ENCODE measurements around the gene CERS4.
"Not testable (repeated sequence)": the region's sequence is repeated elsewhere in the genome, so short reads cannot be mapped to it uniquely, and the experiment has no call there.

Gene CERS4

DNA sequence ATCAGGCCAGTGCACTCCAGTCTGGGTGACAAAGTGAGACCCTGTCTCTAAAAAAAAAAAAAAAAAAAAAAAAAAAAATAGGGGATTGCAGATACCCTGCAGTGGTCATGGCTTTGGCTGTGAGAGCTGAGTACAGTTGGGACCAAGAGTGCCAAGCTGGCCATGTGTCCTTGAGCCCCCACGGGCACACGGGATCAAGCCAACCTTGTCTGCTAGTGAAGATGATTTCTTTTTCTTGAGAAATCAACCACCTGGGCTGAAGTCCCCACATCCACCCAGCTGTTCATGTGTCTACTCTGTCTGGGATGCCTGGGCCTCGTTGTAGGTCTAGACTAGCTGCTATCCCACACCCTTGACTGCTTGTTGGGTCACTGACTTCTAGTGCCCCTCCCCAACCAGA, 34.0 kb downstream of the CERS4 start:
- no peak for DNase-seq (ENCODE audit: low read depth in 2 of 2)

DNA sequence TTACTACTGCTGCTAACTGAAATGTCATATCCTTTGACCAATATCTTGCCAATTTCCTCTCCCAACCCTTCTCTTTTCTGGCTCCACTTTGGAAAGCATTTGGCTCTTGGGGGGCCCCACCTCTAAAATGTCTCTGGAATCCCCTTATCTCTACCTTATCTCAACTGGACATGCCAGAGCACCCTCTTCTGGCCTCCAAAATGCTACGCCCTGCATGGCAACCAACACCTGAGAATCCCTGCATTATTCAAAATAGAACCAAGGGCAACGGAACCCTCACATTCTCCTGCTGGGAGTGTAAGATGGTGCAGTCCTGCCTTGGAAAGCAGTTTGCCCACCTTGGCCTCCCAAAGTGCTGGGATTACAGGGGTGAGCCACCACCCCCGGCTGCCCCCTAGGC, 35.3 kb downstream of the CERS4 start:
- DNase-seq (ENCODE audit: low read depth in 2 of 2): no peak

DNA sequence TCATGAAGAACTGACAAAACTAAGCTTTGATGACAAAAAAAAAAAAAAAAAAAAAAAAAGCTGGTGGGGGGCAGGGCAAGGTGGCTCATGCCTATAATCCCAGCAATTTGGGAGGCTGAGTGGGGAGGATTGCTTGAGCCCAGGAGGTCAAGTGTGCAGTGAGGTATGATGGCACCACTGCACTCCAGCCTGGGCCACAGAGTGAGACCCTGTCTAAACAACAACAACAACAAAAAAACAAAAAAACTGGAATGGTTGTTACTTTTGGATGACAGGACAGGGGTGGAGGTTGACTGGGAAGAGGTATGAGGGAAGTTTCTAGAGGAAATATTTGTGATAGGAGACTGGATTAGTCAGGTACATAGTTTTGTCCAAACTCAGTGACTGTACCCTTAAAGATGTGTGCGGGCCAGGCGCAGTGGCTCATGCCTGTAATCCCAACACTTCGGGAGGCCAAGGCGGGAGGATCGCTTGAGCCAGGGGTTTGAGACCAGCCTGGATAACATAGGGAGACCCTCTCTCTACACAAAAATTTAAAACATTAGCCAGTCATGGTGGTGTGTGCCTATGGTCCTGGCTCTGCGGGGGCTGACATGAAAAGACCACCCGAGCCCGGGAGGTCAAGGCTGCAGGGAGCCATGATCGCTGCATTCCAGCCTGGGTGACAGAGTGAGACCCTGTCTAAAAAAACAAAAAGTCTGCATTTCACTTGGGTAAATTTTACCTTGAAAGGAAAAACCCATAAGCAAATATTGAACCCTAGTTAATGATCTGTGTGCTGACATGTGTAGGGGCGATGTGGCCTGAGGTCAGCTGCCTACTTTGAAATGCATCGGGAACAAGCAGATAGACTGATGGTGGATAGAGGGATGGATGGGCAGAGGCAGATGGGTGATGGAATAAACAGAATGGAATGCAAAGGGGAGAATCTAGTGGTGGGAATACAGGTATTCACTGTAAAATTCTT, 37.0 kb downstream of the CERS4 start:
- DNase-seq (ENCODE audit: low read depth in 2 of 2): no peak

DNA sequence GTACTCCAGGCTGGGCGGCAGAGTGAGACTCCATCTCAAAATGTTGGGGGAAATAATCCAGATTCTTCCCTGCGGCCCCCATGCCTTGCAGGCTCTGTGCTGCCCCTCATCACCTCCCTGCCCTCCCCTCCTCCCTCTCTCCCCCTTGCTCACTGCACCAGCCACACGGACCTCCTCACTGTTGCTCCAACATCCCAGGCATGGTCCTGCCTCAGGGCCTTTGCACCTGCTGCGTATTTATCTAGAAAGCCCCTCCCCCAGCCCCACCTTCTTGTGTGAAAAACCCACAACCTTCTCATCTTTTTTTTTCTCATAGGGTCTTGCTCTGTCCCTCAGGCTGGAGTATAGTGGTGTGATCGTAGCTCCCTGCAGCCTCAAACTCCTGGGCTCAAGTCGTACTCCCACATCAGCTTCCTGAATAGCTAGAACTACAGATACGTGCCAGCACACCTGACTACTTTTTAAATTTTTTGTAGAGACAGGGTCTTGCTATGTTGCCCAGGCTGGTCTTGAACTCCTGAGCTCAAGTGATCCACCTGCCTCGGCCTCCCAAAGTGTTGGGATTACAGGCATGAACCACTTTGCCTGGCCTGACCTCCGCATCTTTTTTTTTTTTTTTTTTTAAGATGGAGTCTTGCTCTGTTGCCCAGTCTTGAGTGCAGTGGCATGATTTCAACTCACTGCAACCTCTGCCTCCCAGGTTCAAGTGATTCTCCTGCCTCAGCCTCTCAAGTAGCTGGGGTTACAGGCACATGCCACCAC, 38.1 kb downstream of the CERS4 start:
- DNase-seq (ENCODE audit: low read depth in 2 of 2): not testable (repeated sequence)

DNA sequence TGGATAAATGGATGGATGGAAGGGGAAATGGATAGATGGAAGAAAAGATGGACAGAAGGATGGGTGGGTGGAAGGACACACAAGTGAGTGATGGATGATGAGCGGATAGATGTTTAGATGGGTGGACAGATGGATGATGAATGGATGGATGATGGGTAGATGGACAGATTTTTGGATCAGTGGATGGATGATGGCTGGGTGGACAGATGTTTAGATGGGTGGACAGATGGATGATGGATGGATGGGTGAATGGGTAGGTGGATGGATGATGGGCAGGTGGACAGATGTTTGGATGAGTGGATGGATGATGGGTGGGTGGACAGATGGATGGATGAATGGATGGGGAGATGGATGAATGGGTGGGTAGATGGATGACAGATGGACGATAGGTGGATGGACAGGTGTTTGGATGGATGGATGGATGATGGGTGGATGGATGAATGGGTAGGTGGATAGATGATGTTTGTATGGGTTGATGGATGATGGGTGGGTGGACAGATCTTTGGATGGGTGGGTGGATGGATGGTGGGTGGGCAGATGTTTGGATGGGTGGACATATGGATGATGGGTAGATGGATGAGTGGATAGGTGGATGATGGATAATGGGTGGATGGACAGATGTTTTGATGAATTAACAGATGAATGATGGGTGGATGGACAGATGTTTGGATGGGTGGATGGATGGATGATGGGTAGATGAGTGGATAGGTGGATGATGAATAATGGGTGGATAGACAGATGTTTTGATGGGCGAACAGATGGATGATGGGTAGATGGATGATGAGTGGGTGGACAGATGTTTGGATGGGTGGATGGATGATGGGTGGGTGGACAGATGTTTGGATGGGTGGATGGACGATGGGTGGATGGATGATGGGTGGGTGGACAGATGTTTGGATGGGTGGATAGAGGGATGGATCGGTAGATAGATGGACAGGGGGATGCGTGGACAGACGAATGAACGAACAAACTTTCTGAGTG, 39.5 kb downstream of the CERS4 start:
- no peak for DNase-seq (ENCODE audit: low read depth in 2 of 2)

DNA sequence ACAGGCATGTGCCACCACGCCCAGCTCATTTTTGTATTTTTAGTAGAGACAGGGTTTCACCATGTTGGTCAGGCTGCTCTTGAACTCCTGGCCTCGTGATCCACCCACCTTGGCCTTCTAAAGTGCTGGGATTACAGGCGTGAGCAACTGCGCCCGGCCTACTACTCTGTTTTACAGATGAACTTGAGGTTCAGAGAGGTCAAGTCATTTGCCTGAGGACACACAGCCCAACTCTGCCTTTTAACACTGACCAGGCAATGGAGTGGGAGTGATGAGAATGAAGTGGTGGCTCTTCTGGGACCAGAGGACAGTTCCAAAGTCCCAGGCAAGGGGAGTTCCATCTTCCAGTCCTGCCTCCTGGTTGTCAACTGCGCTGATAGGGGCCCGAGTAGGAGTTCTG, 41.4 kb downstream of the CERS4 start:
- DNase-seq (ENCODE audit: low read depth in 2 of 2): no peak

DNA sequence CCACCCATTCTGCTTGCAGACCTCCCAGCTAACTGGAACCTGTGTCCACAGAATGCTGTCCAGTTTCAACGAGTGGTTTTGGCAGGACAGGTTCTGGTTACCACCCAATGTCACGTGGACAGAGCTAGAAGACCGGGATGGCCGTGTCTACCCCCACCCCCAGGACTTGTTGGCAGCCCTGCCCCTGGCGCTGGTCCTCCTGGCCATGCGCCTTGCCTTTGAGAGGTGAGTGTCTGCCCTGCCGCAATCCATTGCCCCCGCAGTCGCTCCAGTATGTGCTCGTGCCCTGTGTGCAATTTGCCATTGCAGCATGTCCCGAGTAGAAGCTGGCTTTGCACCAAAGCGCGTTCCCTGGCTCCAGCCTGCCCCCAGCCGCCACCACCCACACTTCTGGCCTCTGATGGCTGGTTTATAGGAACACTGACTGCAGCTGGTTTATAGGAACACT, 41.9 kb downstream of the CERS4 start:
- DNase-seq (ENCODE audit: low read depth in 2 of 2): no peak

DNA sequence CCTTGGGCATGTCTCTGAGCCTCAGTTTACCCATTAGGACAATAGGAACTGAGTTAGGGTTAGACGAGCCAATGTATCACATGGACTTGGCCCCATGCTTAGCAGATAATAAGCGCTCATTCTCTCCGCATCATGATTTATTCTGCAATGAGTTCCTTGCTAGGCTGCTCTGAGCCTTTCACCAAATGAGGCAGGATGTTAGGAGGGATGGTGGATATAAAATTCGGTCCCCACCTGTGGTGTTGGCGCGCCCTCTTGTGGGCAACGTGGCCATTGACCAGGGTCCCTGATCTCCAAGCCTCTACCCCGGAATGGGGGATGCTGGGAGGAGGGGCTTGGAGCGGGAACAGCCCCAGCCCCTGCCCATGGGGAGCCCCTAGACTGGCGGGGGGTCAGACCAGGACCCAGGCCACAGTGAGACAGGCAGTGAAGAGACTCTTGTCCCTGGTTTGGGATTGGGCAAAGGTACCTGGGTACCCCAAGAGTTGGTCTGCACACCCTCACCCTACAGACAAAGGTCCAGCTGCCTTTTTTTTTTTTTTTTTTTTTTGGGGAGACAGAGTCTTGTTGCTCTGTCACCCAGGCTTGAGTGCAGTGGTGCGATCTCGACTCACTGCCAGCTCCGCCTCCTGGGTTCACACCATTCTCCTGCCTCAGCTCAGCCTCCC, 43.9 kb downstream of the CERS4 start:
- peak; percentile 83 to 86 for DNase-seq (ENCODE audit: low read depth in 2 of 2)

DNA sequence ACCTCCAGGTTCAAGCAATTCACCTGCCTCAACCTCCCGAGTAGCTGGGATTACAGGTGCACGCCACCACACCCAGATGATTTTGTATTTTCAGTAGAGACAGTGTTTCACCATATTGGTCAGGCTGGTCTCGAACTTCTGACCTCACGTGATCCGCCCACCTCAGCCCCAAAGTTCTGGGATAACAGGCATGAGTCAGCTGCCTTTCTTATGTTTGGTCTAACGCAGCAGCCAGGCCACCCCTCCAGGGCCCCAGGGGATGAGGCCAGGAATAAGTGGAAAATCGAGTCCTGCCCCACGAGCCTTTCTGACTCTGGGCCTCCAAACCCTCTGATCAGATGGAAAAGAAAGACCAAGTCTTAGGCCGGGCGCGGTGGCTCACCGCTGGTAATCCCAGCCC, 44.5 kb downstream of the CERS4 start:
- DNase-seq (ENCODE audit: low read depth in 2 of 2): no peak

DNA sequence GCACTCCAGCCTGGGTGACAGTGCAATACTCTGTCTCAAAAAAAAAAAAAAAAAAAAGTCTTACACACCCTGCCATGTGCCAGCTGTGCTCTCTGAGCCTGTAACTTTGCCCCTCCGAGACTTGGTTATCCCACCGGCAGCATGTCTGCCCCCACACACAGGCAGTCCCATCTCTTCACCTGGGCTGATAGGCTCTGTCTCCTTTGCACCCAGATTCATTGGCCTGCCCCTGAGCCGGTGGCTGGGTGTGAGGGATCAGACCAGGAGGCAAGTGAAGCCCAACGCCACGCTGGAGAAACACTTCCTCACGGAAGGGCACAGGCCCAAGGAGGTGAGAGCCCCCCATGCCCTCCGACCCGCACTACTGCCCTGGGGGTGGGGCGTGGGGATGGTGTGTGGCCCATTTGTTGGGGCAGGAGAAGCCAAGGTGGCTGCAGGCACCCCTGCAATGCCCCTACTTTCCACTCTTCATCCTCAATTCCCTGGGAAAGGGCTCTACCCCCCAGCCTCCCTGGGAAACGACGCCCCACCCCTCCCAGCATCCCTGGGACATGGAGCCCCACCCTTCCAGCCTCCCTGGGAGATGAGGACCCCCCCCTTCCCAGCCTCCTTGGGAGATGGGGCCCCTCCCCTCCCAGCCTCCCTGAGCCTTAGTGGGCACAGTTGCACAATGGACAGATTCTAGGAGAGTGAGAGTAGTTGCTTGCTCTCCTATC, 45.3 kb downstream of the CERS4 start:
- DNase-seq (ENCODE audit: low read depth in 2 of 2): no peak

DNA sequence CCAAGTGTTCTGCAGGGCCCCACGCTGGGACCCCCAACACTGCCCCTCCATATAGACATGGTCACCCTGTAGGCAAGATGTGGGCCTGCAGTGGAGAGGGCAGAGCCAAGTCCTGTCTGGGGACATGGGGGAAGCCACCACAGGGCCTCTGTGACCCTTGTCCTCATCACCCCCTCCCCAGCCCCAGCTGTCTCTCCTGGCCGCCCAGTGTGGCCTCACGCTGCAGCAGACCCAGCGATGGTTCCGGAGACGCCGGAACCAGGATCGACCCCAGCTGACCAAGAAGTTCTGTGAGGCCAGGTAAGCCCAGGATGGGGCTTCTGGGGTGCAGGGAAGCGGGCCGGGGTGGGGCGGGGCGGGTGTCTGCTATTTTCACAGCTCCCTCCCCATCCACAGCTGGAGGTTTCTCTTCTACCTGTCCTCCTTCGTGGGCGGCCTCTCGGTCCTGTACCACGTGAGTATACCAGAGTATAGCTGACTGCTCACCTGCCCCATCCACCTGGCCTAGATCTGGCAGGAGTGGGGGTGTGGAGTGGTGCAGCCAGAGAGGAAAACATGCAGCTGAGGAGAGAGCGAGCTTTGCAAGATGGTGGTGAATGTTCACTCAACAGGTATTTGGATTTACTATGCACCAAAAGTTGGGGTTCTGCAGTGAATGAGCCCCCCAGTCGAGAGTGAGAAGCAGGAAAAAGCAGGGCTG, 46.4 kb downstream of the CERS4 start:
- DNase-seq (ENCODE audit: low read depth in 2 of 2): no peak

DNA sequence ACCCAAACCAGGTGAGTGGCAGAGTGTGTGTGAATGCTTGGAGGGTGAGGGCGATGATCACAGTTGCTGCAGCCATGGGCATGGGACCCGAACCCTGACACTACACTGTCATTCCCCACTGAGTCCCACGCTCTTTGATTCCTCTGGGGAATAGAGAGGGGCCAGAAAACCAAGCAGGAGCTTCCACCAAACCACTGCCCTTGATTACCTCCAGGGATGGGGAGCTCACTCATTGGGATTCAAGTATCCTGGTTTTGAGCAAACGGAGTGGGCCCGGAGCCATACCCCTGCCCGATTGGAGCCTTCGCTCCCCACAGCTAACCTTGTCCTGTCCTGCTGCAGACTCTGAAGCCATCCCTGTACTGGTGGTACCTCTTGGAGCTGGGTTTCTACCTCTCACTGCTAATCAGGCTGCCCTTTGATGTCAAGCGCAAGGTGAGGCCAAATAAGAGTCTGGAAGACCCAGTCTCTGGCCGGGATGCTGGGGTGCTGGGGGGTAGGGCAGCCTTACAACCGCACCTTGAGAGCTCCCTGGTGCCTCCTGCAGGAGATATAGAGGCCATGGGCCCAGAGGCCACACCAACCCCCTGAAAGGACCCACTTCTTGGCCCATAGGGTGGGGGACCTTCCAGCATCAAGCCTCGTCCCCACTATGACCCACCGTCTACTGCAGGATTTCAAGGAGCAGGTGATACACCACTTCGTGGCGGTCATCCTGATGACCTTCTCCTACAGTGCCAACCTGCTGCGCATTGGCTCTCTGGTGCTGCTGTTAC, 47.3 kb downstream of the CERS4 start:
- DNase-seq (ENCODE audit: low read depth in 2 of 2): no peak

DNA sequence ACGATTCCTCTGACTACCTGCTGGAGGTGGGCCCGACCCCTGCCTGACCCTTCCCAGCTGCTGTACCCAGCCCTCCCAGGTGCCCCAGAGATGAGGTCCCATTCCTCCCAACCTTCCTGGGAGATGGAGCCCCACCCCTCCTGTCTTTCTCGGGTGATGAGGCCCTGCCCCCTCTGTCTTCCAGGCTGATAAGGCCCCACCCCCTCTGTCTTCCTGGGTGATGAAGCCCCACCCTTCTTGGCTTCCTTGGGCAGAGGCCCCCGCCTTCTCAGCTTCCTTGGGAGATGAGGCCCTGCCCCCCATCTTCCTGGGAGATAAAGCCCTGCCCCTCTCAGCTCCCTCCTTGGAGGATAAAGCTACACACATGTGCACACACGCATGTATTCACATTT, 47.9 kb downstream of the CERS4 start:
- no peak for DNase-seq (ENCODE audit: low read depth in 2 of 2)

DNA sequence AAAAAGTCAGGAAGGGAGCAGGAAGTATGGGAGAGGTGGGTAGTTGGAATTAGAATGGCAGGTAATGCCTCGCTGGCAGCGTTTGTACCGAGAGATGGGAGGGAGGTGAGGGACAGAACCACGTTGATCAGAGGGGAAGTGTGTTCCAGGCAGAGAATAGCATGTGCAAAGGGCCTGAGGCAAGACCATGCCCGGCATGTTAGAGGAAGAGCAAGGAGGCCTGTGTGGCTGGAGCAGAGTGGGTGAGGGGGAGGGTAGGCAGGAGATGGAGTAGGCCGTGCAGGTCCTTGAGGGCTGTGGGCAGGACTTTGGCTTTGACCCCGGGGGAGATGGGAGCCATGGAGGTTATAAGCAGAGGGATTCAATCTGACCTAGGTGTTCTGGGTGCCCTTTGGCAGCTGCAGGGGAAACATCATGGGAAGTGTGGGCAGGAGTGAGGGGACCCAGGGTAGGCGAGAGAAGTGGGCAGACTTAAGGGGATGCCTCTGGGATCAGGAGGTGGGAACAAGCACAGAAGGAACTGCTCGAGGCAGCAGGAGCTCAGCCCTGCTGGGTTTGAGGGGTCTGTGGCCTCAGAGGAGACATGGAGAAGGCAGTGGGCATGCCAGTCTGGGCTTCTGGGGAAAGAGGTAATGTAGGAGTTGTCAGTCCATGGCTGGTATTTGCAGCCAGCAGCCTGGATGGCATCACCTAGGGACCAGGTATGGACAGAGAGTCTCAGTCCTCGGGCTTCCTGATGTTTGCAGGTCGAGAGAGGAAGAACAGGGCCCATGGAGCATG, 50.2 kb downstream of the CERS4 start:
- DNase-seq (ENCODE audit: low read depth in 2 of 2): no peak

DNA sequence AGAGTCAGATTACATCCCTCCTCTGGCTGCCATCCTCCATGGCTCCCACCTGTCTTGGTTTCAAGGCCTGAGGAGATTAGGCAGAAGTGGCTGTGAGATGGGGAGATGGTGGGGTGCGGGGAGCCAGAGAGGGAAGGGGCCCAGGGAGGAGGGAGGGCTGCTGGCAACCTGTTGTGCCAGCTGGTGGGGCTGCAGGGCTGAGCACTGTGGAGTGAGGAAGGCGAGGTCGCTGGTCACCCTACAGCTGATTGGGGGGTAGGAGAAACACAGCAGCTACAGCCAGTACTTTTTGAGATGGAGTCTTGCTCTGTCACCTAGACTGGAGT, 50.7 kb downstream of the CERS4 start:
- DNase-seq (ENCODE audit: low read depth in 2 of 2): no peak

DNA sequence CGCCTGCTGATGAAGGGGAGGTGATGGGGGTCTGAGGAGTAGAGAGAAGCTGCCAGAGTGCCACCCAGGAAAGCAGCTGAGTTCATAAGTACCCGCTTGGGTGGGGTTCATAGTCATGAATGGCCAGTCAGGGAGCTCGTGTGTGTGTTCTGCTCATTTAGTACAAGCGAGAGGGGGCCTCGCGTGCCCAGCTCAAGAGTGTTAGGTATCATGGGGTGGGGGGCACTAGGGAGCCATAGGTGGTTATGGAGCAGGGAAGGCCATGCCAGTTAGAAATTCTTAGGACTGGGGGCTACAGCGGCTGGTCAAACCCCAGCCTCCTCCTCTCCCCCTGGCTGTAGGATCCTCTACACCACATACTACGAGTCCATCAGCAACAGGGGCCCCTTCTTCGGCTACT, 52.2 kb downstream of the CERS4 start:
- DNase-seq (ENCODE audit: low read depth in 2 of 2): no peak

DNA sequence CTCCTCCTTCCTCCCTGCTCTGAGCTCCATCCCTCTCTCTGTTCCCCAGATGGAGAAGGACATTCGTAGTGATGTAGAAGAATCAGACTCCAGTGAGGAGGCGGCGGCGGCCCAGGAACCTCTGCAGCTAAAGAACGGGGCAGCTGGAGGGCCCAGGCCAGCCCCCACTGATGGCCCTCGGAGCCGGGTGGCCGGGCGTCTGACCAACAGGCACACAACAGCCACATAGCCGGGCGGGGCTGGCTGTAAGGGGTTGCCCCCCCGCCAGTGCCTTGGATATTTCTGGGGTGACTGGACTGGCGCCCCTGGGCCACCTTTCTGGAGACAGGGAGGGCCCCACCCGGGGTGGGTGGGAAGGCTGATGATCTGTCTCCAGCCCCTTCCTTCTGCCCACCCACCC, 52.7 kb downstream of the CERS4 start:
- DNase-seq (ENCODE audit: low read depth in 2 of 2): no peak

DNA sequence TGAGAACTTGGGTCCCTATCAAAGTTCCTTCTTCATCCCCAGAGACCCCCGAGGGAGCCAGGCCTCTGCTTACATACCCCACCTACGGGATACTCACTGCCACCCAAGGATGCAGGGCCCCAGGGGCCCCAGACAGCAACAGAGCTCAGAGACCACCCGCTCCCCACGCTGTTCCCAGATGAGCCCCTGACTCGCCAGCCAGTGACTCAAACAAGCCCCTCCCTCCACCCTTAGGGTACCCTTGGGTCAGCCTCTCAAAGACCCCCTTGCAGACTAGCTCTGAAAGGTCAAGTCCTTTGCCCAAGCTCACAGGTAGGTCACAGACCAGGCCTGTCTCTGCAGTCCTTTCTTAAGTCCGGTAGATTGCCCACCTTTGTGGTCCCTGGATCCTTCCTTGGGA, 53.3 kb downstream of the CERS4 start:
- DNase-seq (ENCODE audit: low read depth in 2 of 2): no peak

Measured in stimulated activated CD4-positive, alpha-beta T cell treated with anti-CD3 and anti-CD28 coated beads, Interleukin-1b, Interleukin-23, amount 100 ng/mL, for 4 hours (primary cell).